GM13976 (cell line): Measurements from ENCODE around the gene DENND2A.
"Not testable (repeated sequence)": the region's sequence is repeated elsewhere in the genome, so short reads cannot be mapped to it uniquely, and the experiment has no call there.

Experiments
- DNase-seq: peaks from one replicate; pipeline ENCODE4 v3.0.0; 2012; ENCODE audit warnings: low spot score
- CTCF ChIP-seq: IDR thresholded peaks from 2 replicates; pipeline ENCODE4 v1.5.1; 2012; ENCODE audit warnings: borderline replicate concordance, mild to moderate bottlenecking; ENCODE audit not compliant: insufficient read depth; ENCODE audit errors: extremely low read depth, missing control alignments, control extremely low read depth
- in situ Hi-C: fragments of 300-500 bp; cut with MboI; formaldehyde crosslinking; loops from one replicate; pipeline ENCODE4 v1.12.0; 2022; ENCODE audit warnings: low sequenced_read_pairs, mixed read lengths, inconsistent platforms; ENCODE audit not compliant: unreplicated experiment

Gene DENND2A

GRCh38 chr7:140540136-140540777 is 100.4 kb downstream of the DENND2A start:
- in situ Hi-C loops: no loop called here
- DNase-seq: no peak
- no peak for TF ChIP-seq CTCF

GRCh38 chr7:140539461-140539860 is 101.2 kb downstream of the DENND2A start:
- no peak for DNase-seq
- in situ Hi-C loops: no loop called here
- no peak for TF ChIP-seq CTCF

GRCh38 chr7:140537750-140538482 is 102.7 kb downstream of the DENND2A start:
- in situ Hi-C loops: no loop called here
- no peak for TF ChIP-seq CTCF
- DNase-seq: no peak

GRCh38 chr7:140534743-140535142 is 105.9 kb downstream of the DENND2A start:
- TF ChIP-seq CTCF: no peak
- no peak for DNase-seq
- in situ Hi-C loops: no loop called here

DNA sequence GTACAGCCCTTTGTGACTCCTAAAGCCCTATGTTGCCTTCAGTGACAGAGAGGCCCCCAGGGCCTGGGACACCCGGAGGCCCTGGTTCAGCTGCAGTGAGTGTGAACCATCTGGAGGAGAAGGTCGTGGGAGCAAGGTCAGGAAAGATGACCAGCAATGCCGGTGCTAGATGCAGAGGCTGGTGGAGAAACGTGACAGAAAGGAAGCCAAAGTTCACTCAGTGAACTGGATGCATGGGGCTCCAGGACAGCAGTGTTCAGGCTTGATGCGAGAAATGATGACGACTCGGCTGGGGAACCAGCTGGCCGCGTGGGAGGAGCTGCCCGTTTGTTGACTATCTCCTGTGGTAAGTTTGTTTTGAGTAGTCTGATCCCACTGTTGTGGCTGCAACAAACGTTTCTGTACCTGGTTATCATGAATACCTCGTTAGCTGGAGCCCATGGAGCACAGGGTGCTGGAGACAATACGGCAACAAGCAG is 107.2 kb downstream of the DENND2A start:
- TF ChIP-seq CTCF: no peak
- DNase-seq: no peak
- in situ Hi-C loops: no loop called here

DNA sequence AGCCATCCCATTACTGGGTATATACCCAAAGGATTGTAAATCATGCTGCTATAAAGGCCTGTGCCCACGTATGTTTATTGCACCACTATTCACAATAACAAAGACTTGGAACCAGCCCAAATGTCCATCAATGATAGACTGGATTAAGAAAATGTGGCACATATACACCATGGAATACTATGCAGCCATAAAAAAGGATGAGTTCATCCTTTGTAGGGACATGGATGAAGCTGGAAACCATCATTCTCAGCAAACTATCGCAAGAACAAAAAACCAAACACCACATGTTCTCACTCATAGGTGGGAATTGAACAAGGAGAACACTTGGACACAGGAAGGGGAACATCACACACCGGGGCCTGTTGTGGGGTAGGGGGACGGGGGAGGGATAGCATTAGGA is 111.2 kb downstream of the DENND2A start:
- DNase-seq, in situ Hi-C loops: not testable (repeated sequence)
